Smooth muscle cell (in vitro differentiated cells): ENCODE measurements around the gene RNF126. TPM values are rescaled to one million over a fixed set of nuclear protein-coding genes. Genes with fewer than 3 reads are reported as not detected.
A peak's percentile ranks its signal among the peaks of the same experiment; 100 is the strongest.

Source experiments
- DNase-seq: peaks from one replicate; lab custom pipeline; 2025; ENCODE audit not compliant: unreplicated experiment; lab: John Stamatoyannopoulos, UW
- H2AFZ ChIP-seq: fragments of 200-600 bp; sonication (generic); 2 replicates; pipeline ENCODE4 v1.6.0; 2016; ENCODE audit warnings: antibody characterized with exemption, low read depth, mild to moderate bottlenecking
- H3F3A ChIP-seq: fragments of 200-600 bp; sonication (generic); 2 replicates; pipeline ENCODE4 v1.6.0; 2017; ENCODE audit warnings: antibody characterized with exemption, low read depth
- H3K27ac ChIP-seq: fragments of 200-600 bp; sonication (generic); 2 replicates; pipeline ENCODE4 v1.5.1; 2016; ENCODE audit warnings: low read depth, mild to moderate bottlenecking
- H3K27me3 ChIP-seq: fragments of 200-600 bp; sonication (generic); 2 replicates; pipeline ENCODE4 v1.6.1; 2016; ENCODE audit warnings: low read depth, mild to moderate bottlenecking
- H3K36me3 ChIP-seq: fragments of 200-600 bp; sonication (generic); 2 replicates; pipeline ENCODE4 v1.5.1; 2016; ENCODE audit warnings: low read depth
- H3K4me1 ChIP-seq: fragments of 200-600 bp; sonication (generic); 2 replicates; pipeline ENCODE4 v1.5.1; 2016; ENCODE audit warnings: low read depth
- H3K4me2 ChIP-seq: fragments of 200-600 bp; sonication (generic); 2 replicates; pipeline ENCODE4 v1.6.0; 2016; ENCODE audit warnings: mild to moderate bottlenecking
- H3K4me3 ChIP-seq: fragments of 200-600 bp; sonication (generic); 2 replicates; pipeline ENCODE4 v1.5.1; 2016; ENCODE audit warnings: mild to moderate bottlenecking
- H3K79me2 ChIP-seq: fragments of 200-600 bp; sonication (generic); 2 replicates; pipeline ENCODE4 v1.6.0; 2016; ENCODE audit warnings: low read depth, mild to moderate bottlenecking
- H3K9ac ChIP-seq: fragments of 200-600 bp; sonication (generic); 2 replicates; pipeline ENCODE4 v1.6.0; 2016; ENCODE audit warnings: low read depth
- H3K9me3 ChIP-seq: fragments of 200-600 bp; sonication (generic); replicated peaks from 2 replicates; pipeline ENCODE4 v1.5.1; 2016; ENCODE audit warnings: low read depth
- H4K20me1 ChIP-seq: fragments of 200-600 bp; sonication (generic); 2 replicates; pipeline ENCODE4 v1.6.0; 2016; ENCODE audit warnings: low read depth
- CTCF ChIP-seq: fragments of 200-600 bp; sonication (generic); IDR thresholded peaks from 2 replicates; pipeline ENCODE4 v1.5.1; 2017; ENCODE audit warnings: borderline replicate concordance, mild to moderate bottlenecking, antibody characterized with exemption; ENCODE audit not compliant: insufficient read depth, poor library complexity, severe bottlenecking
- WGBS: methylation state at CpG from one replicate; pipeline ENCODE4 v1.1.7; 2016; ENCODE audit warnings: low lambda C conversion rate; 5-methylcytosine and 5-hydroxymethylcytosine counted together
- polyA plus RNA-seq: library from polyadenylated mRNA; unstranded; fragments of >200 nt; fragmentation: Nextera tagmentation; extraction: Ambion mirVana; gene quantifications from 2 replicates; pipeline ENCODE4 v1.2.1, GENCODE V29; 2016
- total RNA-seq: library from RNA; depleted of rRNA; stranded (reverse); fragments of >200 nt; gene quantifications from 2 replicates; pipeline ENCODE4 v1.2.3, GENCODE V29; 2014

The RNF126 gene
- total and polyA plus RNA-seq, 2 experiments from 2014 or later = 19.8 to 60.4 TPM

GRCh38 chr19:611481-611868 is 51.5 kb downstream of the RNF126 start:
- no peaks in the 10 kb centered on the region for H3F3A ChIP-seq
- TF ChIP-seq CTCF = no peak
- DNase-seq = no peak
- no peaks in the 10 kb centered on the region for H3K4me1 ChIP-seq
- no peaks in the 10 kb centered on the region for H3K9me3 ChIP-seq
- no peak overlapping the region for H2AFZ ChIP-seq
- no peaks in the 10 kb centered on the region for H3K36me3 ChIP-seq
- H3K4me2 ChIP-seq = no peak overlapping the region
- no peak overlapping the region for H3K4me3 ChIP-seq
- H3K27me3 ChIP-seq = no peaks in the 10 kb centered on the region
- H4K20me1 ChIP-seq = peaks cover 9% of the 10 kb centered on the region
- H3K79me2 ChIP-seq = no peaks in the 10 kb centered on the region
- no peak overlapping the region for H3K9ac ChIP-seq
- 44% methylated on average over 12 of the region's 13 CpGs for WGBS
- H3K27ac ChIP-seq = peak overlapping the region; percentile 22

GRCh38 chr19:610801-611480 is 52.1 kb downstream of the RNF126 start:
- 58% methylated on average over 36 of the region's 36 CpGs for WGBS
- Histone ChIP-seq H3K4me2 (no peak overlapping the region), H3K4me1 (no peaks in the 10 kb centered on the region), H3K27me3 (no peaks in the 10 kb centered on the region), H3K36me3 (no peaks in the 10 kb centered on the region), H3K27ac (peak overlapping the region; percentile 22), H3K79me2 (no peaks in the 10 kb centered on the region), H4K20me1 (peaks cover 9% of the 10 kb centered on the region), H3K4me3 (no peak overlapping the region), H3K9ac (no peak overlapping the region), H3F3A (no peaks in the 10 kb centered on the region), H2AFZ (no peak overlapping the region), H3K9me3 (no peaks in the 10 kb centered on the region)
- TF ChIP-seq CTCF = no peak
- DNase-seq = no peak

GRCh38 chr19:610071-610800 is 52.8 kb downstream of the RNF126 start:
- Histone ChIP-seq H3K9ac (no peak overlapping the region), H3K27ac (no peak overlapping the region), H3K4me2 (no peak overlapping the region), H3K9me3 (no peaks in the 10 kb centered on the region), H3K4me1 (no peaks in the 10 kb centered on the region), H3K27me3 (no peaks in the 10 kb centered on the region), H3F3A (no peaks in the 10 kb centered on the region), H4K20me1 (peaks cover 9% of the 10 kb centered on the region), H3K79me2 (no peaks in the 10 kb centered on the region), H2AFZ (no peak overlapping the region), H3K4me3 (no peak overlapping the region), H3K36me3 (no peaks in the 10 kb centered on the region)
- 91% methylated on average over 28 of the region's 38 CpGs for WGBS
- TF ChIP-seq CTCF = no peak
- DNase-seq = no peak

GRCh38 chr19:609004-609346 is 54.0 kb downstream of the RNF126 start:
- Histone ChIP-seq H3K27ac (no peak overlapping the region), H3K4me1 (no peaks in the 10 kb centered on the region)
- WGBS = 99% methylated on average over 15 of the region's 22 CpGs

More at GRCh38 chr19:609004-609346, 54.0 kb downstream of the RNF126 start:
- no peak for DNase-seq
- no peaks in the 10 kb centered on the region for H3K9me3 ChIP-seq
- H3K9ac ChIP-seq = no peak overlapping the region
- H3K27me3 ChIP-seq = no peaks in the 10 kb centered on the region
- no peak overlapping the region for H3K4me2 ChIP-seq
- H3K4me3 ChIP-seq = no peak overlapping the region
- no peaks in the 10 kb centered on the region for H3F3A ChIP-seq
- no peaks in the 10 kb centered on the region for H3K36me3 ChIP-seq
- peaks cover 9% of the 10 kb centered on the region for H4K20me1 ChIP-seq
- H2AFZ ChIP-seq = no peak overlapping the region
- TF ChIP-seq CTCF = no peak
- H3K79me2 ChIP-seq = no peaks in the 10 kb centered on the region
